Cardiac fibroblast (primary cell): Measurements from ENCODE around the gene ITGAD.

Experiments
- DNase-seq, 2 donors: peaks; one replicate each; pipeline versions ENCODE4 v3.0.0 to v3.0.0-alpha.2; 2010; ENCODE audit warnings: low read depth in 2 of 2
- H3K4me3 ChIP-seq, 2 donors: replicated peaks in 1 of 2; 1 replicate in 1 of 2; 2 replicates in 1 of 2; pipeline ENCODE4 v1.5.1; 2011; ENCODE audit warnings: low read depth in 2 of 2, low read length in 2 of 2, mild to moderate bottlenecking in 2 of 2, moderate library complexity in 1 of 2
- TF ChIP-seq, protein P1 (sequence below): IDR thresholded peaks from one replicate; pipeline ENCODE4 v1.5.1; 2011; ENCODE audit warnings: low read depth, mild to moderate bottlenecking, low read length, inconsistent platforms

Gene ITGAD

DNA sequence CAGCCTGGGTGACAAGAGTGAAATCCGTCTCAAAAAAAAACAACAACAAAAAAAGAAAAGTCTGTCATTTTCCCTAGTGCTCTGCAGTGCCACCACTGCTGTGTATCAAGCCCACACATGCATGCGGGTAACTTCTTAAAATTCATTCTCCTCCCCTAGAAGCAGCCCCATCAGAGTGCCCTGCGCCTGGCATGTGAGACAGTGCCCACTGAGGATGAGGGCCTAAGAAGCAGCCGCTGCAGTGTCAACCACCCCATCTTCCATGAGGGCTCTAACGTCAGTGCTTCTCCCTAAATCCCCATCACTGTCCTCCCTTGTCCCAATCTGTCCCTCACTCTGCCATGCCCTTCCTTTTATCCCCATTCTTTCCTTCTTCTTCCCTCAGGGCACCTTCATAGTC, 24.8 kb downstream of the ITGAD start:
- TF ChIP-seq, protein P1, sequence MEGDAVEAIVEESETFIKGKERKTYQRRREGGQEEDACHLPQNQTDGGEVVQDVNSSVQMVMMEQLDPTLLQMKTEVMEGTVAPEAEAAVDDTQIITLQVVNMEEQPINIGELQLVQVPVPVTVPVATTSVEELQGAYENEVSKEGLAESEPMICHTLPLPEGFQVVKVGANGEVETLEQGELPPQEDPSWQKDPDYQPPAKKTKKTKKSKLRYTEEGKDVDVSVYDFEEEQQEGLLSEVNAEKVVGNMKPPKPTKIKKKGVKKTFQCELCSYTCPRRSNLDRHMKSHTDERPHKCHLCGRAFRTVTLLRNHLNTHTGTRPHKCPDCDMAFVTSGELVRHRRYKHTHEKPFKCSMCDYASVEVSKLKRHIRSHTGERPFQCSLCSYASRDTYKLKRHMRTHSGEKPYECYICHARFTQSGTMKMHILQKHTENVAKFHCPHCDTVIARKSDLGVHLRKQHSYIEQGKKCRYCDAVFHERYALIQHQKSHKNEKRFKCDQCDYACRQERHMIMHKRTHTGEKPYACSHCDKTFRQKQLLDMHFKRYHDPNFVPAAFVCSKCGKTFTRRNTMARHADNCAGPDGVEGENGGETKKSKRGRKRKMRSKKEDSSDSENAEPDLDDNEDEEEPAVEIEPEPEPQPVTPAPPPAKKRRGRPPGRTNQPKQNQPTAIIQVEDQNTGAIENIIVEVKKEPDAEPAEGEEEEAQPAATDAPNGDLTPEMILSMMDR, result no peak
- H3K4me3 ChIP-seq, result no peak overlapping the region

DNA sequence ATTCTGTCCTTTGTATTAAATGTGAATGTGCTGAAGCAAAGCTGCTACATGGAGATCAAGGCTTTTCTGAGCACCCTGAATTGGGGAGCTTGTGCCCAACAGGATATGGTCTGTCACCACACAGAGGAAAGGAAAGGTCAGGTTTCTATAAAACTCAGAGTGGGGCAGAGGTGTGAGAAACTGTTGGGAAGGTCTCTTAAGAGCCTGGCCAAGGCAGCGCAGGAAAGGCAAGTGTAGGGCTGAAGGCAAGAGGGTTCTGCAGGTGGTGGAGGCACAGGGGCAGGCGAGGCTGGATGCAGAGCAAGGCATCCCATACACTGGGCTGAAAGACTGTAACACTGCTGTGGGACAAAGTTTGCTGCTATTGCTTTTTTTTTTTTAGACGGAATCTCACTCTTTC, 26.9 kb downstream of the ITGAD start:
- no peak for DNase-seq
- H3K4me3 ChIP-seq, result no peak overlapping the region
- TF ChIP-seq, protein P1, result no peak

More for the DNA sequence above, 24.8 kb downstream of the ITGAD start:
- DNase-seq, result no peak

DNA sequence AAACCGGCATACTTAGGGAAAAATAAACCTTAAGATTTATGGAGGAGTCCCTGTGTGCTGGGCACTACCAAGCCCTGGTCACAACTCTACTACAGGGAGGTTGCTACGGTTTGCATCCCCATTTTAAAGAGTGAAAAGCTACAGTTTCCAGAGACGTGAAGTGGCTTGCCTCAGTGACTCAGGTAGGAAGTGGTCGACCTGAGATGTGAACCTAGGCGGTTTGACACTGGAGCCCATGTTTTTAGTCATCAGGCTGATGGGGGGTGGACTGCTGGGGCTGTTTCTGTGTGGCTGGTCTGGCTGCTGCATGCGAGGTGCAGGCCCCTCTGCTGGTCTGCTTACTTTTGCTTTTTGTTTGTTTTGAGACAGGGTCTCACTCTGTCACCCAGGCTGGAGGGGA, 28.5 kb downstream of the ITGAD start:
- no peak overlapping the region for H3K4me3 ChIP-seq
- DNase-seq, result no peak
- TF ChIP-seq, protein P1, result no peak

DNA sequence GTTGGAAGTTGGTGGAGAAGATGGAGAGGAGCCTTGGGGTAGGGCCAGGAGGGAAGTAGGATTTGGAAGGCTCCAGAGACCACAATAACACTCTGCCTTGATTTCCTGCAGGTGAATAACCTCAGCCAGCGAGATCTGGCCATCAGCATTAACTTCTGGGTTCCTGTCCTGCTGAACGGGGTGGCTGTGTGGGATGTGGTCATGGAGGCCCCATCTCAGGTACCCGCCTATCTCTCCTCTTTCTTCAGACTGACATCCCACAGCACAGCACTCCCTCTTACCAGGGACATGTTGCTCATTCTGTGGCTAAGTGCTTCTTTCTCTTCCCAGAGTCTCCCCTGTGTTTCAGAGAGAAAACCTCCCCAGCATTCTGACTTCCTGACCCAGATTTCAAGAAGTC, 30.1 kb downstream of the ITGAD start:
- H3K4me3 ChIP-seq, result no peak overlapping the region
- TF ChIP-seq, protein P1, result no peak
- DNase-seq, result no peak

DNA sequence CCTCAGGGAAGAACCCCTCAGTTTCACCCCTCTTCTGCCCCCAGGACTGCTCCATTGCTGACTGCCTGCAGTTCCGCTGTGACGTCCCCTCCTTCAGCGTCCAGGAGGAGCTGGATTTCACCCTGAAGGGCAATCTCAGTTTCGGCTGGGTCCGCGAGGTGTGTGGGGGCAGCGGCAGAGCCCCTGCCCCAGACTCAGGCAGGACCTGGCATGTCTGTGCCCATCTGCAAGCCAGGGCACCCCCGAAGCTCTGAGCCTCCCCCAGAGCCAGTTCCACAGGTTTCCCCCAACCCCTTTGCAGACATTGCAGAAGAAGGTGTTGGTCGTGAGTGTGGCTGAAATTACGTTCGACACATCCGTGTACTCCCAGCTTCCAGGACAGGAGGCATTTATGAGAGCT, 30.7 kb downstream of the ITGAD start:
- H3K4me3 ChIP-seq, result no peak overlapping the region
- no peak for DNase-seq
- TF ChIP-seq, protein P1, result no peak

DNA sequence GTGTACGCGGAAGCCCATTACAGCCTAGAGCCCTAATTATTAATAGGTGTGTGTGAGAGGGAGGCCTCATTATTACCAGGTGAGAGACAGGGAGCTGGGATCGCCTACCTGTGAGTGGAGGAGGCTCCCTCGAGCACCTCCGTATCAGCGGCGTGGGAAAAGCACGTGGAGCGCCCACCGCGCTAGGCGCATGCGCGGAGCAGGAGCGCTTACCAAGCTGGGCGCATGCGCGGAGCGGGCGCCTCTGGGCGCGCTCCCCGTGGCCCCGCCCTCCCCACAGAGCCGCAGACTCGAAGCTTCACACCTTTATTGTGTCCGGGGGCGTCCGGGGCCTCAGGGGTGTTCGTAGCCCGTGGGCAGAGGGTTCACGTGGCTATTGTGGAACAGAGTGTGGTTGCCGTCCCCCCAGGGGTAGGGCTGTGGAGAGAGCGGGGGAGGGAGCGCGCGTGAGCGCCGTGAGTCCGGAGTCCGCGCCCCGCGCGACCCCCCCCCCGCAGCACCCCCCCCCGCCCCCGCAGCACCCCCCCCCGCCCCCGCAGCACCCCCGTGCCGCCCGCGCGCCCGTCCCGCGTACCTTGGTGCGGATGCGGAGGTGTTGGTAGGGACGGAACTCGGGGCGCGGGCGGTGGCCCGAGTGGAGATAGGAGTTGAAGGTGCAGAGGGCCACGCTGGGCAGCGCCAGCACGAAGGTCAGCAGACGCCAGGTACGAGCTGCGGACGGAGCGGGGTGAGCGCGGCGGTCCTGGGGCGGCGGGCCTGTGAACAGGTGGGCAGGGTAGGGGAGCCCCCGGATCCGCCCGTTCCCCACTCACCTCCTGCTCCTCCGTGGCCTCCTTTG, 34.5 kb downstream of the ITGAD start:
- H3K4me3 ChIP-seq, result no peak overlapping the region
- TF ChIP-seq, protein P1, result no peak
- peak; percentile 20 to 40 for DNase-seq

GRCh38 chr16:31428279-31428597, 35.1 kb downstream of the ITGAD start, which contains the start of gene COX6A2:
COX6A2 (minus strand) TSS chr16:31428360; CDS start chr16:31428325, 35 bp downstream.
- TF ChIP-seq, protein P1, result no peak
- DNase-seq, result no peak
- H3K4me3 ChIP-seq, result no peak within 1 kb of the TSS
